SU-DHL-6 (cell line): ENCODE measurements around the gene C19orf73.

Experiments used
- EZH2phosphoT487 ChIP-seq: fragments of 200-600 bp; sonication (generic), shearing (Covaris generic); conservative IDR thresholded peaks from 2 replicates; pipeline ENCODE4 v1.6.1; 2018; ENCODE audit warnings: mild to moderate bottlenecking, antibody characterized with exemption, low read length, moderate library complexity, mixed read lengths
- TF ChIP-seq, protein P1 (sequence below): fragments of 200-600 bp; sonication (generic); IDR thresholded peaks from one replicate; pipeline ENCODE4 v1.5.1; 2017; ENCODE audit warnings: antibody characterized with exemption, mild to moderate bottlenecking, low read length, moderate library complexity; ENCODE audit not compliant: insufficient read depth, poor library complexity, severe bottlenecking

DNA sequence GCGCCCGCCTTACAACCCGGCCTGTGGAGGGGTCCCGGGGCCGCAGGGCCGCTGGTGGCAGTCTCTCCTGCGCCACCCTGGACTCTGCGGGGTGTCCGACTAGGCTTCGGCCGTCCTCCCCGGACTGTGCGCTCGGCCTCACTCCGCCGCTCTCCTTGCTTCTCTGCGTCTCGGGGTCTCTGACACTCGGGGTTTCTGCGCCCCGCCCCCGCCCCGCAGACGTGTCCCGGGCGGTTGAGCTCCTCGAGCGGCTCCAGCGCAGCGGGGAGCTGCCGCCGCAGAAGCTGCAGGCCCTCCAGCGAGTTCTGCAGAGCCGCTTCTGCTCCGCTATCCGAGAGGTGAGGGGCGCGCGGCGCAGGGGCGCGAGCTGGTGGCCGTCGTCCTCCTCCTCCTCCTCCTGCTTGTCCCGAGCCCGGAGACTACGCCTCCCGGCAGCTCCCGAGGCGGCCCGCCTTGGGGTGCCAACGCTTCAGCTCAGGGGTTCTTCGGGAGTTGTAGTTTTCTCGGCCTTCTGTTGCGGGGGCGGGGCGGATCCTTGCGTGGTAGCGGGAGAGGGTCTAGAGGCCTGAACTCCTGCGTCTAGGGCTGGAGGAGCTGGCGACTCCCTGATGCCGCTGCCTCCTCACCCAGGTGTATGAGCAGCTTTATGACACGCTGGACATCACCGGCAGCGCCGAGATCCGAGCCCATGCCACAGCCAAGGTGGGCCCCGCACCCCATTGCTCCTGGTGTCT is 4.1 kb downstream of the C19orf73 start:
- TF ChIP-seq, protein P1, sequence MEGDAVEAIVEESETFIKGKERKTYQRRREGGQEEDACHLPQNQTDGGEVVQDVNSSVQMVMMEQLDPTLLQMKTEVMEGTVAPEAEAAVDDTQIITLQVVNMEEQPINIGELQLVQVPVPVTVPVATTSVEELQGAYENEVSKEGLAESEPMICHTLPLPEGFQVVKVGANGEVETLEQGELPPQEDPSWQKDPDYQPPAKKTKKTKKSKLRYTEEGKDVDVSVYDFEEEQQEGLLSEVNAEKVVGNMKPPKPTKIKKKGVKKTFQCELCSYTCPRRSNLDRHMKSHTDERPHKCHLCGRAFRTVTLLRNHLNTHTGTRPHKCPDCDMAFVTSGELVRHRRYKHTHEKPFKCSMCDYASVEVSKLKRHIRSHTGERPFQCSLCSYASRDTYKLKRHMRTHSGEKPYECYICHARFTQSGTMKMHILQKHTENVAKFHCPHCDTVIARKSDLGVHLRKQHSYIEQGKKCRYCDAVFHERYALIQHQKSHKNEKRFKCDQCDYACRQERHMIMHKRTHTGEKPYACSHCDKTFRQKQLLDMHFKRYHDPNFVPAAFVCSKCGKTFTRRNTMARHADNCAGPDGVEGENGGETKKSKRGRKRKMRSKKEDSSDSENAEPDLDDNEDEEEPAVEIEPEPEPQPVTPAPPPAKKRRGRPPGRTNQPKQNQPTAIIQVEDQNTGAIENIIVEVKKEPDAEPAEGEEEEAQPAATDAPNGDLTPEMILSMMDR = no peak
- TF ChIP-seq EZH2phosphoT487 = no peak
